Neural crest cell (in vitro differentiated cells): ENCODE measurements around the gene ARHGDIA. TPM values are rescaled to one million over a fixed set of nuclear protein-coding genes. Genes with fewer than 3 reads are reported as not detected.

Source experiments
- DNase-seq: peaks from one replicate; pipeline ENCODE4 v3.0.0; 2021; ENCODE audit warnings: low read depth, mixed read lengths, low spot score
- H3K27ac Mint-ChIP-seq: one replicate; pipeline ENCODE4 v1.8.0; 2021; ENCODE audit warnings: mild to moderate bottlenecking, mixed read lengths; ENCODE audit not compliant: unreplicated experiment
- H3K27me3 Mint-ChIP-seq: 2 replicates; pipeline ENCODE4 v1.8.0; 2021; ENCODE audit warnings: low read depth, mild to moderate bottlenecking, mixed read lengths
- H3K36me3 Mint-ChIP-seq: 2 replicates; pipeline ENCODE4 v1.8.0; 2021; ENCODE audit warnings: low read depth, mild to moderate bottlenecking, mixed read lengths
- H3K4me1 Mint-ChIP-seq: 2 replicates; pipeline ENCODE4 v1.8.0; 2021; ENCODE audit warnings: mixed read lengths
- H3K4me3 Mint-ChIP-seq: one replicate; pipeline ENCODE4 v1.8.0; 2021; ENCODE audit warnings: mild to moderate bottlenecking, mixed read lengths
- H3K9me3 Mint-ChIP-seq: 2 replicates; pipeline ENCODE4 v1.8.0; 2021; ENCODE audit warnings: mixed read lengths
- CTCF ChIP-seq: fragments of 200-600 bp; sonication (generic); conservative IDR thresholded peaks from 2 replicates; pipeline ENCODE4 v1.5.0; 2021; ENCODE audit warnings: antibody characterized with exemption, mild to moderate bottlenecking
- total RNA-seq: library from RNA; stranded (reverse); gene quantifications from 2 replicates; pipeline ENCODE4 v1.2.1, GENCODE V29; 2021

Gene ARHGDIA
- total RNA-seq, 1 donor from 2014 or later: 405 TPM

- Mint-ChIP-seq H3K27ac (no peak overlapping the region), H3K4me3 (peak overlapping the region; percentile 27), H3K4me1 (no peaks in the 10 kb centered on the region), H3K27me3 (no peaks in the 10 kb centered on the region), H3K36me3 (no peaks in the 10 kb centered on the region), H3K9me3 (no peaks in the 10 kb centered on the region)
- DNase-seq: no peak
- no peak for TF ChIP-seq CTCF
Observed at GRCh38 chr17:81852237-81852636, 18.9 kb downstream of the ARHGDIA start.

- TF ChIP-seq CTCF: no peak
- H3K9me3 Mint-ChIP-seq: no peaks in the 10 kb centered on the region
- H3K36me3 Mint-ChIP-seq: no peaks in the 10 kb centered on the region
- H3K4me3 Mint-ChIP-seq: no peak overlapping the region
- no peaks in the 10 kb centered on the region for H3K4me1 Mint-ChIP-seq
- H3K27me3 Mint-ChIP-seq: no peaks in the 10 kb centered on the region
- no peak overlapping the region for H3K27ac Mint-ChIP-seq
- DNase-seq: no peak
Observed at GRCh38 chr17:81851423-81851822, 19.7 kb downstream of the ARHGDIA start.

GRCh38 chr17:81849457-81849856, 21.7 kb downstream of the ARHGDIA start:
- Mint-ChIP-seq H3K4me3 (no peak overlapping the region), H3K36me3 (no peaks in the 10 kb centered on the region), H3K27me3 (no peaks in the 10 kb centered on the region), H3K27ac (no peak overlapping the region), H3K9me3 (no peaks in the 10 kb centered on the region), H3K4me1 (no peaks in the 10 kb centered on the region)
- DNase-seq: no peak
- TF ChIP-seq CTCF: no peak

- DNase-seq: no peak
- H3K27ac Mint-ChIP-seq: no peak overlapping the region
- H3K4me3 Mint-ChIP-seq: no peak overlapping the region
- no peaks in the 10 kb centered on the region for H3K9me3 Mint-ChIP-seq
- no peaks in the 10 kb centered on the region for H3K27me3 Mint-ChIP-seq
- no peaks in the 10 kb centered on the region for H3K4me1 Mint-ChIP-seq
- no peak for TF ChIP-seq CTCF
- H3K36me3 Mint-ChIP-seq: no peaks in the 10 kb centered on the region
Observed at GRCh38 chr17:81846743-81847689, 24.1 kb downstream of the ARHGDIA start.

- no peaks in the 10 kb centered on the region for H3K27me3 Mint-ChIP-seq
- H3K4me3 Mint-ChIP-seq: no peak overlapping the region
- TF ChIP-seq CTCF: no peak
- H3K27ac Mint-ChIP-seq: peak overlapping the region; percentile 57
- no peaks in the 10 kb centered on the region for H3K9me3 Mint-ChIP-seq
- no peaks in the 10 kb centered on the region for H3K4me1 Mint-ChIP-seq
- no peaks in the 10 kb centered on the region for H3K36me3 Mint-ChIP-seq
- no peak for DNase-seq
Observed at GRCh38 chr17:81845881-81846742, 25.0 kb downstream of the ARHGDIA start.
